GM21737 (cell line): ENCODE data around the gene CATSPER2.
A peak's percentile ranks its signal among the peaks of the same experiment; 100 is the strongest.
"Not testable (repeated sequence)": the region's sequence is repeated elsewhere in the genome, so short reads cannot be mapped to it uniquely, and the experiment has no call there.

ENCODE experiments used
- ATAC-seq: cut with Tn5 transposase; IDR thresholded peaks from one replicate; pipeline ENCODE4 v1.9.1; 2021; ENCODE audit warnings: mild to moderate bottlenecking, moderate library complexity; ENCODE audit not compliant: unreplicated experiment

Gene CATSPER2

DNA sequence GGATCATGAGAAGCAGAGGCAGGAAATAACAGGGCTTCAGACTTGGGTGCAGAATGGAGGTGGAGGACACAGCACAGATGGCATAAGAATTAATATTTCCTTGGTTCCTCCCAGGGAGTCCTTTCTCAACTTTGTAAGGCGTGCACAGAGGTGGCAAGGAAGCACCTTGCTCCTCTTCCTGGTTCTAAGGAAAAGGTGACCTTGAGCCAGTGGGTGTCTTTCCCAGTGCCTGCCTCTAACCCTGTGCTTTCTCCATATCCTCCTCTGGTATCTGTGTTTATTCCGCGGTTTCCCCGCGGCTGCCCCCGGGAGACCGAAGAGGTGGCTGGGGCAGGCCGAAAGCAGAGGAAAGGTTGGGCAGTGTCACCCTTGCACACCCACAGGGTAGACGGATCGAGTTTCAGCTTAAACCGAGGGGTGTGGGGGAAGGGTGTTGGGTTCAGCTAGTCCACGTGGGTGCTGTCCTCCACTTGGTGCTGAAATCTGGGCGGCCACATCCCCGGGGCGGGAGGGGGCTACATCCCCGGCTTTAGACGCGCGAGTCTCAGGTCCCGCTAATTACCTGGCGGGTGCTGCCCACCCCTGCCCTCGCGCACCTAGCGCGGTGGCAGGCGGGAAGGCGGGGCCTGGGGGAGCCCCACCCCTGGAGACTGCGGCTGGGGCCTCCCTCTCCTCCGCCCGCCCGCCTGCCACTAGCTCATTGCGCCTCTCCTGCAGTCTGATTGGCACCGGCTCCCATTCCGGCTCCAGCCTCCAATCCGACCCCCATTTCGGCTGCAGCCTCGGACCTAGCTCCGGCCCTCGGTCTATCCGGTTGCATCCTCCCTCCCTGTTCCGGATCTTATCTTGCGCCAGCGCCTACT lies 55.1 kb downstream of the CATSPER2 start, which contains the start of gene CKMT1B:
TSS of gene CKMT1B (plus strand) at position 700 of the 863 bp plus-strand sequence. CDS start 192 bp downstream, outside the sequence.
- ATAC-seq: not testable (repeated sequence)

DNA sequence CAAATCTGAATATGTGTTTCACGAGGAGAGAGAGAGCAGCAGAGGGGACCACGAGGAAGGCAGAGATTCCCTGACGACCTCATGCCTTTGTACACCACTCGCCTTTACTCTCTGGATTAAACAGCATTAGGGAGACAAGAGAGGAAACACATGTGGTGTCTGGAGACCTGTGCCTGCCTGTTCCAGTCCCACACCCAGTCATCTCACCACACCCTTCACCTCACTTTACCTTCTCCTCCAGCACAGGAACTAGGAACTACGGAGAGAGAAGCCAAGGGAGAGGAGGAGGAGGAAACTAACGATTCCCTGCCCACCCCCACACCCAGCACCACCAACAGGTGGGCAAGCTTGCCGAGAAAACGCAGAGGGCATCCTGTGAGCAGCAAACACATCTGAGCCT lies 55.8 kb downstream of the CATSPER2 start:
- ATAC-seq: not testable (repeated sequence)

DNA sequence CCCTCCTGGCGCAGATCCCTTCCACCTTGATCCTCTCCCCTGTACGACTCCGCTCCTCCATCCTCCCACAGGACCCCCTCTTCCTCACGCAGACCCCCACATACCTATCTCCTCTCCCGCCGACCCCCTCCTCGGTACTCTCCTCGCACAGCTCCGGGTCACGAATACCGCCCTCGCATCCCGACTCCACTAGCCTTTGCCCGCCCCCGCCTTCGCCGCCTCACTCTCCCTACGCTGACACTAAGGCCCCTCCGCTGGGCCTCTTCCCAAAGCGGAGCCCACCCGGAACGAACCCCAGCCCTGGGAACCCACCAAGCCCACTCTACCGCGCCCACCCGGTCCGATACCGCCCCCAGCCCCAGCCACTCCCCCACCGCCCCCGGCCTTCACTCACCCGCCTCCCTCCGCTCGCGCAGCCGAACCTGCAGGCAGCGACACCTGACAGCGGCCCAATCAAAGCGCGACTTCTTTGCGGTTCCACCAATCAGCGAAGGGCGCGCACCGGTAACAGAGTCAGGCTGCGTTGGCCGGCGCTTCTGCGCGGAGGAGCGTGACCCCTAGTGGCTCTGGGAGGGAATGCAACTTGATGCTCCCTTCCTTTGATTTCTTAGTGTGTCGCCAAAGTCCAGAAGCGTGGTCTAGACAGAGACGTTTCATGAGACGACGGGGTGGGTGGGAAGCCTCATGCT lies 58.7 kb downstream of the CATSPER2 start, which contains the start of gene PPIP5K1:
TSS of gene PPIP5K1 (minus strand) at position 431 of the 689 bp plus-strand sequence. CDS start 5,704 bp downstream, outside the sequence.
- peak; percentile 98 for ATAC-seq
